IMR-90 (cell line): ENCODE measurements around the gene LYZL1. TPM values are rescaled to one million over a fixed set of nuclear protein-coding genes. Genes with fewer than 3 reads are reported as not detected.
"Not testable (repeated sequence)": the region's sequence is repeated elsewhere in the genome, so short reads cannot be mapped to it uniquely, and the experiment has no call there.

Source experiments
- ATAC-seq: fragments of 200-7000 bp; cut with Tn5 transposase; 2 replicates; pipeline ENCODE4 v1.9.1; 2020; ENCODE audit warnings: low read depth, mild to moderate bottlenecking, moderate library complexity
- BruUV-seq: library from RNA; stranded (reverse); fragments of 400-500 nt; replicated peaks from 2 replicates; lab custom pipeline; 2021; lab: Mats Ljungman, UMichigan
- CTCF ChIA-PET: fragments of 300-600 bp; formaldehyde crosslinking; extraction: SDS; loops from one replicate; lab custom pipeline; 2021; ENCODE audit warnings: antibody characterized with exemption; lab: Yijun Ruan, JAX
- POLR2A ChIA-PET: fragments of 300-600 bp; sonication (Branson Sonifier 250); formaldehyde crosslinking; loops from one replicate; lab custom pipeline; 2022; ENCODE audit warnings: antibody characterized with exemption; ENCODE audit not compliant: unreplicated experiment; lab: Charles Lee
- DNase-seq: peaks from one replicate; pipeline ENCODE4 v3.0.0; 2013
- H2AFZ ChIP-seq: replicated peaks from 2 replicates; pipeline ENCODE3; 2013; ENCODE audit warnings: low read length, mild to moderate bottlenecking; ENCODE audit not compliant: poor library complexity
- H2AK5ac ChIP-seq: 2 replicates; pipeline ENCODE4 v1.6.1; 2013; ENCODE audit warnings: low read depth, low read length, inconsistent platforms
- H2AK9ac ChIP-seq: replicated peaks from 2 replicates; pipeline ENCODE3; 2013; ENCODE audit warnings: mild to moderate bottlenecking, low read depth, low read length, moderate library complexity; ENCODE audit not compliant: poor library complexity
- H2BK120ac ChIP-seq: 2 replicates; pipeline ENCODE4 v1.6.1; 2013; ENCODE audit warnings: low read depth, low read length, inconsistent platforms
- H2BK15ac ChIP-seq: 3 replicates; pipeline ENCODE4 v1.6.1; 2013; ENCODE audit warnings: low read depth, low read length, inconsistent platforms
- H2BK20ac ChIP-seq: 2 replicates; pipeline ENCODE4 v1.6.1; 2013; ENCODE audit warnings: low read depth, mild to moderate bottlenecking, inconsistent platforms, low read length, moderate library complexity
- H2BK5ac ChIP-seq: 2 replicates; pipeline ENCODE4 v1.6.1; 2013; ENCODE audit warnings: mild to moderate bottlenecking, low read depth, low read length, inconsistent platforms; ENCODE audit not compliant: poor library complexity, severe bottlenecking
- H3K14ac ChIP-seq: replicated peaks from 2 replicates; pipeline ENCODE4 v1.6.1; 2013; ENCODE audit warnings: low read depth, low read length, inconsistent platforms
- H3K18ac ChIP-seq: 2 replicates; pipeline ENCODE4 v1.6.1; 2013; ENCODE audit warnings: low read depth, low read length, control low read depth
- H3K23ac ChIP-seq: 2 replicates; pipeline ENCODE4 v1.6.1; 2013; ENCODE audit warnings: low read depth, low read length, inconsistent platforms
- H3K27ac ChIP-seq: 2 replicates; pipeline ENCODE4 v1.5.1; 2013; ENCODE audit warnings: mild to moderate bottlenecking, control low read depth, low read length; ENCODE audit not compliant: insufficient read depth
- H3K27me3 ChIP-seq: 2 replicates; pipeline ENCODE4 v1.6.1; 2013; ENCODE audit warnings: low read length; ENCODE audit not compliant: control insufficient read depth, insufficient read depth
- H3K36me3 ChIP-seq: 2 replicates; pipeline ENCODE4 v1.6.1; 2013; ENCODE audit warnings: low read length, mixed read lengths; ENCODE audit not compliant: control insufficient read depth, insufficient read depth
- H3K4ac ChIP-seq: 2 replicates; pipeline ENCODE4 v1.6.1; 2013; ENCODE audit warnings: low read depth, low read length, inconsistent platforms
- H3K4me1 ChIP-seq: 2 replicates; pipeline ENCODE4 v1.6.1; 2013; ENCODE audit warnings: low read length, mixed read lengths; ENCODE audit not compliant: control insufficient read depth, insufficient read depth
- H3K4me2 ChIP-seq: 2 replicates; pipeline ENCODE4 v1.6.1; 2013; ENCODE audit warnings: low read depth, mild to moderate bottlenecking, control low read depth, low read length, moderate library complexity
- H3K4me3 ChIP-seq: 2 replicates; pipeline ENCODE4 v1.5.1; 2013; ENCODE audit warnings: low read depth, mild to moderate bottlenecking, control low read depth, low read length, moderate library complexity; ENCODE audit not compliant: insufficient read depth
- H3K56ac ChIP-seq: 2 replicates; pipeline ENCODE4 v1.6.1; 2013; ENCODE audit warnings: low read length, inconsistent platforms; ENCODE audit not compliant: insufficient read depth; ENCODE audit errors: extremely low read depth
- H3K79me1 ChIP-seq, 2 experiments: 2 replicates each; pipeline ENCODE4 v1.6.1; 2013; ENCODE audit warnings: low read length in 2 of 2, inconsistent platforms in 1 of 2, low read depth in 1 of 2
- H3K9ac ChIP-seq: 2 replicates; pipeline ENCODE4 v1.6.1; 2013; ENCODE audit warnings: low read depth, low read length, control low read depth
- H3K9me1 ChIP-seq: 2 replicates; pipeline ENCODE4 v1.6.1; 2013; ENCODE audit warnings: low read length, inconsistent platforms; ENCODE audit not compliant: insufficient read depth
- H3K9me3 ChIP-seq: 2 replicates; pipeline ENCODE4 v1.6.1; 2013; ENCODE audit warnings: low read length; ENCODE audit not compliant: control insufficient read depth, insufficient read depth
- H4K20me1 ChIP-seq: 2 replicates; pipeline ENCODE4 v1.6.1; 2013; ENCODE audit warnings: low read length, inconsistent platforms; ENCODE audit not compliant: insufficient read depth
- H4K5ac ChIP-seq: 2 replicates; pipeline ENCODE4 v1.6.1; 2013; ENCODE audit warnings: mild to moderate bottlenecking, low read depth, low read length, control low read depth
- H4K8ac ChIP-seq, 2 experiments: 2 replicates each; pipeline ENCODE4 v1.6.1; 2013; ENCODE audit warnings: low read depth in 2 of 2, low read length in 2 of 2, control low read depth in 1 of 2, inconsistent platforms in 1 of 2
- H4K91ac ChIP-seq: 2 replicates; pipeline ENCODE4 v1.6.1; 2013; ENCODE audit warnings: low read depth, low read length, inconsistent platforms; ENCODE audit not compliant: insufficient read depth
- BHLHE40 ChIP-seq: fragments of 150-350 bp; IDR thresholded peaks from 2 replicates; pipeline ENCODE4 v1.6.1; 2016; ENCODE audit warnings: mild to moderate bottlenecking, low read depth, low read length
- FOS ChIP-seq: fragments of 150-350 bp; IDR thresholded peaks from 2 replicates; pipeline ENCODE4 v1.6.1; 2016; ENCODE audit warnings: low read depth, low read length
- MAFK ChIP-seq: IDR thresholded peaks from 2 replicates; pipeline ENCODE4 v1.6.1; 2012; ENCODE audit warnings: low read depth, low read length, improper control_type of control experiment
- NFE2L2 ChIP-seq: fragments of 150-350 bp; IDR thresholded peaks from 2 replicates; pipeline ENCODE4 v1.6.1; 2016; ENCODE audit warnings: low read depth, mild to moderate bottlenecking, low read length
- RAD21 ChIP-seq: IDR thresholded peaks from 2 replicates; pipeline ENCODE4 v1.6.1; 2012; ENCODE audit warnings: low read length, improper control_type of control experiment
- WGBS, 2 experiments: methylation state at CpG; one replicate each; pipeline versions ENCODE4 v1.1.5 to v1.1.7; 2013; ENCODE audit warnings: missing lambda C conversion rate in 2 of 2; ENCODE audit not compliant: insufficient read length in 1 of 2; ENCODE audit errors: extremely low coverage in 2 of 2; 5-methylcytosine and 5-hydroxymethylcytosine counted together
- dilution Hi-C: fragments of 300-500 bp; cut with HindIII; formaldehyde crosslinking; loops from one replicate; pipeline ENCODE4 v1.14.3; 2018; ENCODE audit warnings: low sequenced_read_pairs; ENCODE audit not compliant: unreplicated experiment
- in situ Hi-C: fragments of 300-500 bp; cut with MboI; formaldehyde crosslinking; loops from 3 replicates; pipeline ENCODE4 v1.14.3; 2019; ENCODE audit warnings: low sequenced_read_pairs, inconsistent platforms, mixed read lengths
- intact Hi-C: fragments of 100-400 bp; cut with micrococcal nuclease; formaldehyde crosslinking; loops from 2 replicates; pipeline ENCODE4 v1.10.0; 2022
- polyA plus RNA-seq, 3 experiments: library from polyadenylated mRNA; depleted of rRNA; stranded (reverse); fragments of >200 nt; gene quantifications; 2 replicates each; pipeline ENCODE4 v1.2.3, GENCODE V29; 2012; ENCODE audit warnings: low replicate concordance in 1 of 3
- total RNA-seq: library from RNA; depleted of rRNA; stranded (reverse); fragments of >200 nt; gene quantifications from 2 replicates; pipeline ENCODE4 v1.2.3, GENCODE V29; 2012

LYZL1 gene
- total and polyA plus RNA-seq, 2 of the 4 experiments (the other 2 are of a cell fraction), result not detected

DNA sequence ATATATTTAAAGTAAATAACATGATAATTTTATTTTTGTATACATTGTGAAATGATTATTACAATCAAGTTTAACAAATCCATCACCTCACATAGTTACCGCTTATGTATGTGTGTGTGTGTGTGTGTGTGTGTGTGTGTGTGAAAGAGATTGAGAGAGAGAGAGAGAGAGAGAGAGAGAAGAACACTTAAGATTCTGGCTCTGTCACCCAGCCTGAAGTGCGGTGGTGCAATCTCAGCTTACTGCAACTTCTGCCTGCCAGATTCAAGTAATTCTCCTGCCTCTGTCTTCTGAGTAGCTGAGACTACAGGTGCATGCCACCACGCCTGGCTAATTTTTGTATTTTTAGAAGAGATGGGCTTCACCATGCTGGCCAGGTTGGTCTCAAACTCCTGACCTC lies 17.8 kb downstream of the LYZL1 start:
- H4K91ac ChIP-seq, result no peak overlapping the region
- H4K5ac ChIP-seq, result no peak overlapping the region
- H4K20me1 ChIP-seq, result no peaks in the 10 kb centered on the region
- no peak overlapping the region for H2BK15ac ChIP-seq
- no peaks in the 10 kb centered on the region for H3K4me1 ChIP-seq
- H2BK20ac ChIP-seq, result no peak overlapping the region
- H2AK5ac ChIP-seq, result no peak overlapping the region
- CTCF ChIA-PET, result interaction anchor here (0.6 to 0.7 kb wide), 2 partner anchors 175 to 376 kb away, joined by 3 read pairs; no protein-coding TSS in a partner anchor
- H3K56ac ChIP-seq, result no peak overlapping the region
- no peak overlapping the region for H3K4ac ChIP-seq
- H4K8ac ChIP-seq, result no peak overlapping the region
- no peak overlapping the region for H3K4me2 ChIP-seq
- H3K27ac ChIP-seq, result no peak overlapping the region
- WGBS, 2 experiments, result no CpG with 5 or more reads among the region's 3 CpGs
- no peaks in the 10 kb centered on the region for H3K9me1 ChIP-seq
- no peaks in the 10 kb centered on the region for H3K79me1 ChIP-seq
- in situ Hi-C loops (loop anchor here (10.0 kb wide), 1 partner anchor 312 kb away; no protein-coding TSS in a partner anchor), dilution Hi-C loops (no loop called here), intact Hi-C loops (loop anchor here (10.0 kb wide), 1 partner anchor 262 kb away; no protein-coding TSS in a partner anchor)
- DNase-seq, result no peak
- no peak overlapping the region for H3K9ac ChIP-seq
- no peak overlapping the region for H3K4me3 ChIP-seq
- no peaks in the 10 kb centered on the region for H3K36me3 ChIP-seq
- no peaks in the 10 kb centered on the region; the same call in 1 of the 2 replicates for H3K27me3 ChIP-seq
- POLR2A ChIA-PET, result interaction anchor here (0.6 to 0.7 kb wide), 2 partner anchors 178 to 597 kb away, joined by 6 to 10 read pairs; no protein-coding TSS in a partner anchor
- H2AFZ ChIP-seq, result no peak overlapping the region
- no peak overlapping the region for H3K18ac ChIP-seq
- ATAC-seq, result no peak
- H2BK120ac ChIP-seq, result no peak overlapping the region
- H2BK5ac ChIP-seq, result no peak overlapping the region
- no TSS peak for BruUV-seq
- H3K14ac ChIP-seq, result no peak overlapping the region
- peaks cover 2% of the 10 kb centered on the region for H3K9me3 ChIP-seq
- no peak overlapping the region for H2AK9ac ChIP-seq
- TF ChIP-seq NFE2L2 (no peak), BHLHE40 (no peak), MAFK (no peak), FOS (no peak), RAD21 (no peak)
- H3K23ac ChIP-seq, result no peak overlapping the region

DNA sequence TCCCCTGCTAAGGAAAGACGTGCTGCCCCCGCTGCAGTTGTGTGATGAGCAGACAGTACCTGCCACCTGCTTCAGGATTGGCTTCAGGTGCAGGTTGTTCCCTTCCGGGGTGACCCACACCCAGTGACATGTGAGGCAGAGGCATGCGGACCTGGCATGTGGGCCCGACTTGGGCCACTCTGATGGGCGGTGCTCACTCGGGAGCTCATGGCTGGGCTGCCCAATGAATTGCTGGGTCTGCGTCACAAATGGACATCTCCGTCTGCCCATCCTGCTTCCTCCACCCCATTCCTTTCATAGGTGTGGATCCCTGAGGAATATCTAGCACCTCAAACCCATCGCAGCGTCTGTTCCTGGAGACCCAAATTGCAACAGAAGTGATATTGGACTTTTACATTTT lies 19.3 kb downstream of the LYZL1 start:
- dilution Hi-C loops, H3K56ac ChIP-seq, H3K18ac ChIP-seq, H3K36me3 ChIP-seq, H4K8ac ChIP-seq, H3K9me3 ChIP-seq, H3K9me1 ChIP-seq, BruUV-seq, H3K9ac ChIP-seq, H2BK15ac ChIP-seq, H3K4ac ChIP-seq, H3K4me1 ChIP-seq, H3K27ac ChIP-seq, ATAC-seq, H4K20me1 ChIP-seq, H3K27me3 ChIP-seq, H3K23ac ChIP-seq, H4K91ac ChIP-seq, H2AK5ac ChIP-seq, H3K4me3 ChIP-seq, H2AFZ ChIP-seq, CTCF ChIA-PET, H4K5ac ChIP-seq, H3K4me2 ChIP-seq, POLR2A ChIA-PET, H3K79me1 ChIP-seq, H3K14ac ChIP-seq, H2BK20ac ChIP-seq, DNase-seq, H2BK120ac ChIP-seq, H2BK5ac ChIP-seq: not testable (repeated sequence)
- H2AK9ac ChIP-seq, result peak overlapping the region; percentile 5
- intact Hi-C loops (loop anchor here (10.0 kb wide), 1 partner anchor 263 kb away; no protein-coding TSS in a partner anchor), in situ Hi-C loops (loop anchor here (10.0 kb wide), 1 partner anchor 313 kb away; no protein-coding TSS in a partner anchor)
- 78% methylated on average over 8 of the region's 11 CpGs; no CpG with 5 or more reads in 1 of the 2 experiments for WGBS, 2 experiments
